HEK293 (cell line): ENCODE results near the gene FOXP1.

ENCODE experiments used
- CTCF ChIA-PET: fragments of 350-600 bp; formaldehyde crosslinking; extraction: SDS; loops from one replicate; lab custom pipeline; 2021; ENCODE audit warnings: antibody characterized with exemption; lab: Yijun Ruan, JAX
- POLR2A ChIA-PET: fragments of 300-600 bp; formaldehyde crosslinking; extraction: SDS; loops from one replicate; lab custom pipeline; 2020; ENCODE audit warnings: antibody characterized with exemption, inconsistent platforms; lab: Yijun Ruan, JAX
- H3K27ac ChIP-seq: fragments of 200-500 bp; sonication (Bioruptor generic); 2 replicates; pipeline ENCODE4 v1.5.1; 2014; ENCODE audit warnings: low read depth, low read length, control low read depth, inconsistent platforms; ENCODE audit errors: extremely low read depth
- H3K36me3 ChIP-seq, 2 experiments: fragments of 200-500 bp in 1 of 2; sonication (Bioruptor generic) in 1 of 2; 1 replicate in 1 of 2; 2 replicates in 1 of 2; pipeline ENCODE4 v1.5.1; 2014 to 2017; ENCODE audit warnings: inconsistent platforms in 2 of 2, low read length in 2 of 2; ENCODE audit not compliant: control insufficient read depth in 2 of 2, insufficient read depth in 1 of 2
- H3K4me1 ChIP-seq: fragments of 200-500 bp; sonication (Bioruptor generic); 2 replicates; pipeline ENCODE4 v1.5.1; 2014; ENCODE audit warnings: mild to moderate bottlenecking, low read length, inconsistent platforms; ENCODE audit not compliant: control insufficient read depth, insufficient read depth
- H3K4me3 ChIP-seq: 2 replicates; pipeline ENCODE4 v1.5.1; 2011; ENCODE audit warnings: low read depth, mild to moderate bottlenecking, control low read depth, low read length, moderate library complexity
- H3K9me3 ChIP-seq: fragments of 200-500 bp; sonication (Bioruptor generic); 2 replicates; pipeline ENCODE4 v1.5.1; 2014; ENCODE audit warnings: low read depth, low read length, inconsistent platforms; ENCODE audit not compliant: control insufficient read depth, insufficient read depth
- BCL11A ChIP-seq: fragments of 450-650 bp; formaldehyde crosslinking; IDR thresholded peaks from 2 replicates; pipeline ENCODE4 v1.5.1; 2016; ENCODE audit warnings: low read depth, missing biosample characterization, missing genetic modification characterization
- CTCF ChIP-seq: fragments of 450-650 bp; formaldehyde crosslinking; IDR thresholded peaks from 2 replicates; pipeline ENCODE4 v1.5.1; 2016; ENCODE audit warnings: missing biosample characterization, missing genetic modification characterization
- PATZ1 ChIP-seq: fragments of 450-650 bp; formaldehyde crosslinking; IDR thresholded peaks from 2 replicates; pipeline ENCODE4 v1.5.1; 2016; ENCODE audit warnings: missing biosample characterization, missing genetic modification characterization
- PRDM6 ChIP-seq: fragments of 450-650 bp; formaldehyde crosslinking; IDR thresholded peaks from 2 replicates; pipeline ENCODE4 v1.5.1; 2017; ENCODE audit warnings: missing biosample characterization, missing genetic modification characterization
- RBAK ChIP-seq: fragments of 450-650 bp; formaldehyde crosslinking; IDR thresholded peaks from 2 replicates; pipeline ENCODE4 v1.5.1; 2016; ENCODE audit warnings: missing biosample characterization, missing genetic modification characterization
- SCRT1 ChIP-seq: fragments of 450-650 bp; formaldehyde crosslinking; IDR thresholded peaks from 2 replicates; pipeline ENCODE4 v1.5.1; 2016; ENCODE audit warnings: missing biosample characterization, missing genetic modification characterization, borderline replicate concordance
- SP7 ChIP-seq: fragments of 450-650 bp; formaldehyde crosslinking; IDR thresholded peaks from 2 replicates; pipeline ENCODE4 v1.5.1; 2016; ENCODE audit warnings: missing biosample characterization, missing genetic modification characterization
- TRIM28 ChIP-seq: IDR thresholded peaks from 2 replicates; pipeline ENCODE4 v1.6.1; 2011; ENCODE audit warnings: low read length, control low read depth, borderline replicate concordance
- WT1 ChIP-seq: fragments of 450-650 bp; formaldehyde crosslinking; IDR thresholded peaks from 2 replicates; pipeline ENCODE4 v1.5.1; 2016; ENCODE audit warnings: missing biosample characterization, missing genetic modification characterization
- ZBTB44 ChIP-seq: fragments of 450-650 bp; IDR thresholded peaks from 2 replicates; pipeline ENCODE4 v1.5.1; 2018; ENCODE audit warnings: missing biosample characterization, mild to moderate bottlenecking, missing genetic modification characterization
- ZEB2 ChIP-seq: fragments of 450-650 bp; formaldehyde crosslinking; IDR thresholded peaks from 2 replicates; pipeline ENCODE4 v1.5.1; 2016; ENCODE audit warnings: missing biosample characterization, missing genetic modification characterization
- ZNF132 ChIP-seq: fragments of 450-650 bp; formaldehyde crosslinking; IDR thresholded peaks from 2 replicates; pipeline ENCODE4 v1.5.1; 2017; ENCODE audit warnings: missing biosample characterization, missing genetic modification characterization, borderline replicate concordance
- ZNF146 ChIP-seq: fragments of 450-650 bp; formaldehyde crosslinking; IDR thresholded peaks from 2 replicates; pipeline ENCODE4 v1.5.1; 2016; ENCODE audit warnings: missing biosample characterization, missing genetic modification characterization
- ZNF148 ChIP-seq: fragments of 450-650 bp; formaldehyde crosslinking; IDR thresholded peaks from 2 replicates; pipeline ENCODE4 v1.5.0; 2017; ENCODE audit warnings: missing biosample characterization, missing genetic modification characterization, borderline replicate concordance
- ZNF302 ChIP-seq: fragments of 450-650 bp; formaldehyde crosslinking; IDR thresholded peaks from 2 replicates; pipeline ENCODE4 v1.5.1; 2016; ENCODE audit warnings: missing biosample characterization, missing genetic modification characterization, low read depth
- ZNF354C ChIP-seq: fragments of 450-650 bp; formaldehyde crosslinking; IDR thresholded peaks from 2 replicates; pipeline ENCODE4 v1.5.1; 2016; ENCODE audit warnings: missing biosample characterization, missing genetic modification characterization, low read depth, borderline replicate concordance
- ZNF391 ChIP-seq: fragments of 450-650 bp; formaldehyde crosslinking; IDR thresholded peaks from 2 replicates; pipeline ENCODE4 v1.5.1; 2016; ENCODE audit warnings: low read depth, missing biosample characterization, missing genetic modification characterization, borderline replicate concordance
- ZNF433 ChIP-seq: fragments of 450-650 bp; formaldehyde crosslinking; IDR thresholded peaks from 2 replicates; pipeline ENCODE4 v1.5.1; 2016; ENCODE audit warnings: missing biosample characterization, missing genetic modification characterization, low read depth
- ZNF488 ChIP-seq: fragments of 450-650 bp; formaldehyde crosslinking; IDR thresholded peaks from 2 replicates; pipeline ENCODE4 v1.5.1; 2016; ENCODE audit warnings: missing biosample characterization, missing genetic modification characterization
- ZNF560 ChIP-seq: fragments of 450-650 bp; formaldehyde crosslinking; IDR thresholded peaks from 2 replicates; pipeline ENCODE4 v1.5.1; 2017; ENCODE audit warnings: missing biosample characterization, missing genetic modification characterization, borderline replicate concordance
- ZNF561 ChIP-seq: fragments of 450-650 bp; IDR thresholded peaks from 2 replicates; pipeline ENCODE4 v1.5.1; 2018; ENCODE audit warnings: missing biosample characterization, missing genetic modification characterization, borderline replicate concordance
- ZNF658 ChIP-seq: fragments of 450-650 bp; formaldehyde crosslinking; IDR thresholded peaks from 2 replicates; pipeline ENCODE4; 2016; ENCODE audit warnings: missing biosample characterization, missing genetic modification characterization
- ZNF660 ChIP-seq: fragments of 450-650 bp; IDR thresholded peaks from 2 replicates; pipeline ENCODE4 v1.5.1; 2018; ENCODE audit warnings: missing biosample characterization, mild to moderate bottlenecking, missing genetic modification characterization
- ZNF707 ChIP-seq: fragments of 450-650 bp; formaldehyde crosslinking; IDR thresholded peaks from 2 replicates; pipeline ENCODE4 v1.5.1; 2016; ENCODE audit warnings: missing biosample characterization, missing genetic modification characterization
- ZNF791 ChIP-seq: fragments of 450-650 bp; formaldehyde crosslinking; IDR thresholded peaks from 2 replicates; pipeline ENCODE4 v1.5.1; 2016; ENCODE audit warnings: missing biosample characterization, missing genetic modification characterization
- ZSCAN4 ChIP-seq: fragments of 450-650 bp; formaldehyde crosslinking; IDR thresholded peaks from 2 replicates; pipeline ENCODE4 v1.5.1; 2017; ENCODE audit warnings: missing biosample characterization, missing genetic modification characterization

FOXP1 gene

GRCh38 chr3:71578054-71578751 lies 5.3 kb downstream of the FOXP1 start:
- POLR2A ChIA-PET: no interaction called here
- CTCF ChIA-PET: interaction anchor here (0.7 kb wide), 1 partner anchor 332 kb away, joined by 3 read pairs; no protein-coding TSS in a partner anchor
- H3K4me3 ChIP-seq: no peak overlapping the region
- no peaks in the 10 kb centered on the region for H3K9me3 ChIP-seq
- peaks cover 0 to 10% of the 10 kb centered on the region in 2 experiments; a peak in 1 of 3 replicates for H3K36me3 ChIP-seq
- H3K27ac ChIP-seq: no peak overlapping the region
- H3K4me1 ChIP-seq: peaks cover 15% of the 10 kb centered on the region
- TF ChIP-seq ZNF132 (no peak), ZEB2 (tag by site-specific recombination) (0 out of 2 replicates have a peak, but pooled peaks have one; percentile 18), ZBTB44 (peak; percentile 27; the same call in 1 of the 2 replicates), ZNF658 (tag by site-specific recombination) (no peak), ZNF660 (tag by site-specific recombination) (no peak), ZNF148 (tag by site-specific recombination) (no peak), ZNF354C (tag by site-specific recombination) (no peak), PATZ1 (tag by site-specific recombination) (no peak), ZNF707 (tag by site-specific recombination) (no peak), ZNF488 (tag by site-specific recombination) (no peak), ZNF561 (0 out of 2 replicates have a peak, but pooled peaks have one; percentile 28), CTCF (tag by site-specific recombination) (no peak), ZNF146 (no peak), SP7 (tag by site-specific recombination) (peak; percentile 97), SCRT1 (tag by site-specific recombination) (no peak), PRDM6 (tag by site-specific recombination) (peak; percentile 95), ZNF791 (tag by site-specific recombination) (no peak), ZNF433 (tag by site-specific recombination) (no peak), WT1 (tag by site-specific recombination) (peak; percentile 83), ZNF560 (tag by site-specific recombination) (no peak), RBAK (tag by site-specific recombination) (no peak), BCL11A (tag by site-specific recombination) (no peak), ZNF391 (no peak), TRIM28 (no peak), ZNF302 (tag by site-specific recombination) (no peak), ZSCAN4 (tag by site-specific recombination) (no peak)
